ENCODE measurements around the gene SELENOP. TPM values are rescaled to one million over a fixed set of nuclear protein-coding genes. Genes with fewer than 3 reads are reported as not detected.

SELENOP gene
- total and polyA plus RNA-seq, 2 experiments from 2014 or later: 1.2 to 1.4 TPM

GRCh38 chr5:42806701-42807262, 4.9 kb downstream of the SELENOP start:
- Histone ChIP-seq H3K4me3 (no peak overlapping the region), H4K20me1 (ENCODE audit: insufficient read depth) (no peaks in the 10 kb centered on the region), H3K36me3 (ENCODE audit: low read depth) (no peaks in the 10 kb centered on the region), H3K9me2 (ENCODE audit: insufficient read depth) (no peaks in the 10 kb centered on the region), H3K9me3 (ENCODE audit: low read depth) (no peaks in the 10 kb centered on the region), H2AFZ (no peak overlapping the region), H3K27me3 (replicated peaks; ENCODE audit: insufficient read depth) (no peaks in the 10 kb centered on the region), H3K9ac (no peak overlapping the region), H3K4me2 (ENCODE audit: unreplicated experiment) (no peak overlapping the region), H3K79me2 (ENCODE audit: insufficient read depth) (no peaks in the 10 kb centered on the region), H3K4me1 (ENCODE audit: insufficient read depth) (peaks cover 12% of the 10 kb centered on the region; the same call in 1 of the 2 replicates), H3K27ac (no peak overlapping the region), H3F3A (ENCODE audit: insufficient read depth) (no peaks in the 10 kb centered on the region)
- in situ Hi-C loops (cut with MboI): no loop called here
- DNase-seq: no peak
- 94 to 95% methylated on average over 3 of the region's 3 CpGs for WGBS, 2 experiments (ENCODE audit: low coverage in 1 of 2, low lambda C conversion rate in 2 of 2, missing lambda C conversion rate in 2 of 2)
- TF ChIP-seq EZH2 (IDR thresholded peaks at IDR 0.05; ENCODE audit: insufficient read depth, poor library complexity, severe bottlenecking) (no peak), EZH2phosphoT487 (IDR thresholded peaks at IDR 0.05; ENCODE audit: insufficient read depth, low read depth) (no peak)

GRCh38 chr5:42806004-42806700, 5.5 kb downstream of the SELENOP start:
- Histone ChIP-seq H3K9ac (no peak overlapping the region), H3K9me3 (ENCODE audit: low read depth) (no peaks in the 10 kb centered on the region), H3K36me3 (ENCODE audit: low read depth) (no peaks in the 10 kb centered on the region), H3K27ac (no peak overlapping the region), H3F3A (ENCODE audit: insufficient read depth) (no peaks in the 10 kb centered on the region), H3K9me2 (ENCODE audit: insufficient read depth) (no peaks in the 10 kb centered on the region), H3K4me2 (ENCODE audit: unreplicated experiment) (no peak overlapping the region), H2AFZ (no peak overlapping the region), H4K20me1 (ENCODE audit: insufficient read depth) (no peaks in the 10 kb centered on the region), H3K4me3 (no peak overlapping the region), H3K79me2 (ENCODE audit: insufficient read depth) (no peaks in the 10 kb centered on the region), H3K4me1 (ENCODE audit: insufficient read depth) (peaks cover 12% of the 10 kb centered on the region; the same call in 1 of the 2 replicates), H3K27me3 (replicated peaks; ENCODE audit: insufficient read depth) (no peaks in the 10 kb centered on the region)
- 65 to 66% methylated on average over 2 of the region's 2 CpGs for WGBS, 2 experiments (ENCODE audit: low coverage in 1 of 2, low lambda C conversion rate in 2 of 2, missing lambda C conversion rate in 2 of 2)
- in situ Hi-C loops (cut with MboI): no loop called here
- no peak for DNase-seq
- TF ChIP-seq EZH2 (IDR thresholded peaks at IDR 0.05; ENCODE audit: insufficient read depth, poor library complexity, severe bottlenecking): no peak
- no peak for TF ChIP-seq EZH2phosphoT487 (IDR thresholded peaks at IDR 0.05; ENCODE audit: insufficient read depth, low read depth)

GRCh38 chr5:42804717-42805339, 6.9 kb downstream of the SELENOP start:
- Histone ChIP-seq H3K4me3 (no peak overlapping the region), H3K27ac (no peak overlapping the region)
- 94 to 96% methylated on average over 4 of the region's 4 CpGs for WGBS, 2 experiments (ENCODE audit: low coverage in 1 of 2, low lambda C conversion rate in 2 of 2, missing lambda C conversion rate in 2 of 2)

GRCh38 chr5:42801516-42802166, 10.1 kb downstream of the SELENOP start:
- Histone ChIP-seq H3K27me3 (replicated peaks; ENCODE audit: insufficient read depth) (no peaks in the 10 kb centered on the region), H3K9me3 (ENCODE audit: low read depth) (no peaks in the 10 kb centered on the region), H2AFZ (no peak overlapping the region), H3K27ac (no peak overlapping the region), H3K4me1 (ENCODE audit: insufficient read depth) (no peaks in the 10 kb centered on the region), H3K9ac (no peak overlapping the region), H3F3A (ENCODE audit: insufficient read depth) (no peaks in the 10 kb centered on the region), H4K20me1 (ENCODE audit: insufficient read depth) (no peaks in the 10 kb centered on the region), H3K79me2 (ENCODE audit: insufficient read depth) (no peaks in the 10 kb centered on the region), H3K9me2 (ENCODE audit: insufficient read depth) (no peaks in the 10 kb centered on the region), H3K4me2 (ENCODE audit: unreplicated experiment) (no peak overlapping the region), H3K36me3 (ENCODE audit: low read depth) (no peaks in the 10 kb centered on the region), H3K4me3 (no peak overlapping the region)
- DNase-seq: no peak
- TF ChIP-seq EZH2 (IDR thresholded peaks at IDR 0.05; ENCODE audit: insufficient read depth, poor library complexity, severe bottlenecking): no peak
- TF ChIP-seq EZH2phosphoT487 (IDR thresholded peaks at IDR 0.05; ENCODE audit: insufficient read depth, low read depth): no peak
- 86 to 88% methylated on average over 6 of the region's 6 CpGs for WGBS, 2 experiments (ENCODE audit: low coverage in 1 of 2, low lambda C conversion rate in 2 of 2, missing lambda C conversion rate in 2 of 2)
- in situ Hi-C loops (cut with MboI): no loop called here

More at GRCh38 chr5:42804717-42805339, 6.9 kb downstream of the SELENOP start:
- Histone ChIP-seq H3K27me3 (replicated peaks; ENCODE audit: insufficient read depth) (no peaks in the 10 kb centered on the region), H3K9ac (no peak overlapping the region), H2AFZ (no peak overlapping the region), H3K9me3 (ENCODE audit: low read depth) (no peaks in the 10 kb centered on the region), H3K4me1 (ENCODE audit: insufficient read depth) (peaks cover 8% of the 10 kb centered on the region; the same call in 1 of the 2 replicates), H3K9me2 (ENCODE audit: insufficient read depth) (no peaks in the 10 kb centered on the region), H3F3A (ENCODE audit: insufficient read depth) (no peaks in the 10 kb centered on the region), H3K36me3 (ENCODE audit: low read depth) (no peaks in the 10 kb centered on the region), H3K79me2 (ENCODE audit: insufficient read depth) (no peaks in the 10 kb centered on the region), H3K4me2 (ENCODE audit: unreplicated experiment) (no peak overlapping the region), H4K20me1 (ENCODE audit: insufficient read depth) (no peaks in the 10 kb centered on the region)
- TF ChIP-seq EZH2phosphoT487 (IDR thresholded peaks at IDR 0.05; ENCODE audit: insufficient read depth, low read depth): no peak
- no peak for TF ChIP-seq EZH2 (IDR thresholded peaks at IDR 0.05; ENCODE audit: insufficient read depth, poor library complexity, severe bottlenecking)
- in situ Hi-C loops (cut with MboI): no loop called here
- DNase-seq: no peak

All from GM23248 (cell line).